Panc1 (cell line): ENCODE measurements around the gene RFXAP. TPM values are rescaled to one million over a fixed set of nuclear protein-coding genes. Genes with fewer than 3 reads are reported as not detected.

Experiments
- ATAC-seq: fragments of 200-7000 bp; cut with Tn5 transposase; 2 replicates; pipeline ENCODE4 v1.9.1; 2020; ENCODE audit warnings: mild to moderate bottlenecking, moderate library complexity
- BruUV-seq: library from RNA; stranded (reverse); fragments of 400-500 nt; replicated peaks from 2 replicates; lab custom pipeline; 2021; lab: Mats Ljungman, UMichigan
- CTCF ChIA-PET: fragments of 300-600 bp; sonication (Branson Sonifier 250); formaldehyde crosslinking; loops from one replicate; lab custom pipeline; 2022; ENCODE audit warnings: antibody characterized with exemption; lab: Charles Lee
- POLR2A ChIA-PET: fragments of 300-600 bp; sonication (Branson Sonifier 250); formaldehyde crosslinking; loops from one replicate; lab custom pipeline; 2022; ENCODE audit warnings: antibody characterized with exemption; lab: Charles Lee
- DNase-seq: peaks from one replicate; pipeline ENCODE4 v3.0.0-alpha.2; 2010; ENCODE audit warnings: low read depth, low spot score
- H3K27ac ChIP-seq: 2 replicates; pipeline ENCODE4 v1.5.1; 2011; ENCODE audit warnings: mild to moderate bottlenecking, low read length, inconsistent platforms
- H3K27me3 ChIP-seq: fragments of 200-500 bp; sonication (Bioruptor generic); 2 replicates; pipeline ENCODE4 v1.6.0; 2014; ENCODE audit warnings: low read length, inconsistent platforms; ENCODE audit not compliant: control insufficient read depth, insufficient read depth
- H3K36me3 ChIP-seq: fragments of 200-500 bp; sonication (Bioruptor generic); 2 replicates; pipeline ENCODE4 v1.5.1; 2014; ENCODE audit warnings: inconsistent platforms, mild to moderate bottlenecking, low read length, moderate library complexity; ENCODE audit not compliant: control insufficient read depth, insufficient read depth
- H3K4me1 ChIP-seq: 2 replicates; pipeline ENCODE4 v1.5.1; 2011; ENCODE audit warnings: inconsistent platforms, mild to moderate bottlenecking, low read length, moderate library complexity; ENCODE audit not compliant: control insufficient read depth, insufficient read depth
- H3K4me3 ChIP-seq, 2 experiments: 2 replicates each; pipeline ENCODE4 v1.5.1; 2011 to 2012; ENCODE audit warnings: low read depth in 2 of 2, low read length in 2 of 2, mild to moderate bottlenecking in 2 of 2, inconsistent platforms in 1 of 2, moderate library complexity in 1 of 2
- H3K9me3 ChIP-seq: fragments of 200-500 bp; sonication (Bioruptor generic); 2 replicates; pipeline ENCODE4 v1.5.1; 2014; ENCODE audit warnings: low read depth, mild to moderate bottlenecking, inconsistent platforms, low read length, moderate library complexity; ENCODE audit not compliant: control insufficient read depth, insufficient read depth
- POLR2AphosphoS5 ChIP-seq: IDR thresholded peaks from 2 replicates; pipeline ENCODE4 v1.6.1; 2012; ENCODE audit warnings: mild to moderate bottlenecking, low read depth, low read length, moderate library complexity
- REST ChIP-seq, 2 experiments: IDR thresholded peaks; 2 replicates each; pipeline ENCODE4 v1.6.1; 2011 to 2012; ENCODE audit warnings: low read depth in 2 of 2, control low read depth in 1 of 2, low read length in 1 of 2, mild to moderate bottlenecking in 1 of 2, moderate library complexity in 1 of 2; ENCODE audit not compliant: insufficient read depth in 1 of 2
- SIN3A ChIP-seq: IDR thresholded peaks from 2 replicates; pipeline ENCODE4 v1.6.1; 2012; ENCODE audit warnings: low read depth, mild to moderate bottlenecking, low read length, moderate library complexity, borderline replicate concordance; ENCODE audit not compliant: insufficient read depth
- TCF7L2 ChIP-seq: IDR thresholded peaks from 2 replicates; pipeline ENCODE4 v1.6.1; 2011; ENCODE audit warnings: mild to moderate bottlenecking, low read depth, low read length, inconsistent platforms
- in situ Hi-C: cut with HindIII; loops from 2 replicates; pipeline ENCODE4 v1.10.0; 2016; ENCODE audit warnings: low sequenced_read_pairs, low pct_unique_long_range_greater_than_20kb
- intact Hi-C: fragments of 100-400 bp; cut with micrococcal nuclease; formaldehyde crosslinking; loops from one replicate; pipeline ENCODE4 v1.10.0; 2022; ENCODE audit not compliant: unreplicated experiment
- total RNA-seq: library from RNA; stranded (reverse); gene quantifications from one replicate; pipeline ENCODE4 v1.2.1, GENCODE V29; 2021; ENCODE audit not compliant: unreplicated experiment
- TF ChIP-seq, protein P1 (sequence below): fragments of 450-650 bp; IDR thresholded peaks from 2 replicates; pipeline ENCODE4 v1.5.1; 2017; ENCODE audit warnings: mild to moderate bottlenecking

The RFXAP gene
- total RNA-seq, 1 experiment from 2014 or later = 2.9 TPM

GRCh38 chr13:36817996-36818803 lies 822 bp upstream of the RFXAP start:
- Histone ChIP-seq H3K4me1 (peaks cover 9% of the 10 kb centered on the region; the same call in 1 of the 2 replicates), H3K9me3 (no peaks in the 10 kb centered on the region), H3K36me3 (no peaks in the 10 kb centered on the region), H3K4me3 (peak overlapping the region; percentile 70 to 76), H3K27ac (peak overlapping the region; percentile 72), H3K27me3 (peaks cover 4% of the 10 kb centered on the region; the same call in 1 of the 2 replicates)
- CTCF ChIA-PET = no interaction called here
- no TSS peak for BruUV-seq
- peak; percentile 21; the same call in 1 of the 2 replicates for ATAC-seq
- in situ Hi-C loops (no loop called here), intact Hi-C loops (no loop called here)
- TF ChIP-seq REST (IDR thresholded peaks at IDR 0.05; ENCODE audit: insufficient read depth in 1 of 2, low read depth in 2 of 2, low read length in 1 of 2) = no peak
- TF ChIP-seq POLR2AphosphoS5 = no peak
- TF ChIP-seq, protein P1, sequence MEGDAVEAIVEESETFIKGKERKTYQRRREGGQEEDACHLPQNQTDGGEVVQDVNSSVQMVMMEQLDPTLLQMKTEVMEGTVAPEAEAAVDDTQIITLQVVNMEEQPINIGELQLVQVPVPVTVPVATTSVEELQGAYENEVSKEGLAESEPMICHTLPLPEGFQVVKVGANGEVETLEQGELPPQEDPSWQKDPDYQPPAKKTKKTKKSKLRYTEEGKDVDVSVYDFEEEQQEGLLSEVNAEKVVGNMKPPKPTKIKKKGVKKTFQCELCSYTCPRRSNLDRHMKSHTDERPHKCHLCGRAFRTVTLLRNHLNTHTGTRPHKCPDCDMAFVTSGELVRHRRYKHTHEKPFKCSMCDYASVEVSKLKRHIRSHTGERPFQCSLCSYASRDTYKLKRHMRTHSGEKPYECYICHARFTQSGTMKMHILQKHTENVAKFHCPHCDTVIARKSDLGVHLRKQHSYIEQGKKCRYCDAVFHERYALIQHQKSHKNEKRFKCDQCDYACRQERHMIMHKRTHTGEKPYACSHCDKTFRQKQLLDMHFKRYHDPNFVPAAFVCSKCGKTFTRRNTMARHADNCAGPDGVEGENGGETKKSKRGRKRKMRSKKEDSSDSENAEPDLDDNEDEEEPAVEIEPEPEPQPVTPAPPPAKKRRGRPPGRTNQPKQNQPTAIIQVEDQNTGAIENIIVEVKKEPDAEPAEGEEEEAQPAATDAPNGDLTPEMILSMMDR = peak; percentile 54
- TF ChIP-seq SIN3A = no peak
- TF ChIP-seq TCF7L2 = no peak
- no peak for DNase-seq
- POLR2A ChIA-PET = no interaction called here

GRCh38 chr13:36819739-36820090 lies 693 bp downstream of the RFXAP start:
- peak; percentile 44 for ATAC-seq
- no TSS peak for BruUV-seq
- ChIA-PET CTCF (no interaction called here), POLR2A (no interaction called here)
- Histone ChIP-seq H3K27ac (peak overlapping the region; percentile 57; the same call in 1 of the 2 replicates), H3K36me3 (no peaks in the 10 kb centered on the region), H3K27me3 (peaks cover 4% of the 10 kb centered on the region; the same call in 1 of the 2 replicates), H3K4me1 (peaks cover 9% of the 10 kb centered on the region; the same call in 1 of the 2 replicates), H3K4me3 (peak overlapping the region; percentile 70 to 76), H3K9me3 (no peaks in the 10 kb centered on the region)
- no peak for DNase-seq
- intact Hi-C loops = no loop called here
- TF ChIP-seq TCF7L2 = no peak
- TF ChIP-seq, protein P1 = no peak
- no peak for TF ChIP-seq REST (IDR thresholded peaks at IDR 0.05; ENCODE audit: insufficient read depth in 1 of 2, low read depth in 2 of 2, low read length in 1 of 2)
- in situ Hi-C loops = no loop called here
